Esophagus muscularis mucosa (tissue), 4 donors: ENCODE measurements around the gene ERGIC1. TPM values are rescaled to one million over a fixed set of nuclear protein-coding genes. Genes with fewer than 3 reads are reported as not detected.
"Not testable (repeated sequence)": the region's sequence is repeated elsewhere in the genome, so short reads cannot be mapped to it uniquely, and the experiment has no call there.

Source experiments
- DNase-seq: peaks from one replicate; pipeline ENCODE4 v3.0.0-alpha.2; 2017; ENCODE audit errors: extremely low spot score
- H3K27ac ChIP-seq, 4 donors: fragments of 200-600 bp; sonication (generic); replicated peaks in 1 of 4; 1 replicate in 3 of 4; 2 replicates in 1 of 4; pipeline ENCODE4 v1.5.1; 2016 to 2019; ENCODE audit warnings: mild to moderate bottlenecking in 1 of 4
- H3K27me3 ChIP-seq, 4 donors: fragments of 200-600 bp; sonication (generic); one replicate each; pipeline versions ENCODE4 v1.5.1 to v1.6.0; 2016 to 2019
- H3K36me3 ChIP-seq, 4 donors: fragments of 200-600 bp; sonication (generic); one replicate each; pipeline ENCODE4 v1.5.1; 2016 to 2019
- H3K4me1 ChIP-seq, 4 donors: fragments of 200-600 bp; sonication (generic); one replicate each; pipeline ENCODE4 v1.5.1; 2016 to 2019
- H3K4me3 ChIP-seq, 4 donors: fragments of 200-600 bp; sonication (generic); 1 replicate in 2 of 4; 2 replicates in 2 of 4; pipeline ENCODE4 v1.5.1; 2016 to 2019; ENCODE audit warnings: mild to moderate bottlenecking in 4 of 4, moderate library complexity in 1 of 4
- H3K9me3 ChIP-seq, 4 donors: fragments of 200-600 bp; sonication (generic); 1 replicate in 3 of 4; 2 replicates in 1 of 4; pipeline ENCODE4 v1.5.1; 2016 to 2019
- EP300 ChIP-seq: sonication (generic); formaldehyde crosslinking; IDR thresholded peaks from one replicate; pipeline ENCODE4 v1.6.1; 2017; ENCODE audit warnings: antibody characterized with exemption
- POLR2A ChIP-seq: fragments of 450-650 bp; IDR thresholded peaks from one replicate; pipeline ENCODE4 v1.6.1; 2017; ENCODE audit warnings: antibody characterized with exemption, moderate library complexity, mild to moderate bottlenecking, low read depth
- POLR2AphosphoS5 ChIP-seq, 2 donors: sonication (generic); formaldehyde crosslinking; IDR thresholded peaks; one replicate each; pipeline ENCODE4 v1.6.1; 2017; ENCODE audit warnings: antibody characterized with exemption in 2 of 2
- WGBS: methylation state at CpG from one replicate; pipeline ENCODE4 v1.1.5; 2018; 5-methylcytosine and 5-hydroxymethylcytosine counted together
- intact Hi-C: fragments of 100-400 bp; cut with DNase I; formaldehyde crosslinking; loops from one replicate; pipeline ENCODE4 v1.15.1; 2023
- total RNA-seq, 4 donors: library from RNA; depleted of rRNA; stranded (reverse); fragments of >200 nt; gene quantifications; one replicate each; pipeline versions ENCODE4 v1.1.0 to v1.2.1, GENCODE V29; 2016
- TF ChIP-seq, protein P1 (sequence below), 3 experiments: fragments of 200-600 bp in 2 of 3; fragments of 450-650 bp in 1 of 3; sonication (generic) in 2 of 3; IDR thresholded peaks; one replicate each; pipeline ENCODE4 v1.5.1; 2017 to 2019; ENCODE audit warnings: antibody characterized with exemption in 3 of 3, mild to moderate bottlenecking in 2 of 3, moderate library complexity in 1 of 3

Gene ERGIC1, protein sequence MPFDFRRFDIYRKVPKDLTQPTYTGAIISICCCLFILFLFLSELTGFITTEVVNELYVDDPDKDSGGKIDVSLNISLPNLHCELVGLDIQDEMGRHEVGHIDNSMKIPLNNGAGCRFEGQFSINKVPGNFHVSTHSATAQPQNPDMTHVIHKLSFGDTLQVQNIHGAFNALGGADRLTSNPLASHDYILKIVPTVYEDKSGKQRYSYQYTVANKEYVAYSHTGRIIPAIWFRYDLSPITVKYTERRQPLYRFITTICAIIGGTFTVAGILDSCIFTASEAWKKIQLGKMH
- total RNA-seq = 100 to 1,000 TPM; 105 to 161 (median 145) TPM

DNA sequence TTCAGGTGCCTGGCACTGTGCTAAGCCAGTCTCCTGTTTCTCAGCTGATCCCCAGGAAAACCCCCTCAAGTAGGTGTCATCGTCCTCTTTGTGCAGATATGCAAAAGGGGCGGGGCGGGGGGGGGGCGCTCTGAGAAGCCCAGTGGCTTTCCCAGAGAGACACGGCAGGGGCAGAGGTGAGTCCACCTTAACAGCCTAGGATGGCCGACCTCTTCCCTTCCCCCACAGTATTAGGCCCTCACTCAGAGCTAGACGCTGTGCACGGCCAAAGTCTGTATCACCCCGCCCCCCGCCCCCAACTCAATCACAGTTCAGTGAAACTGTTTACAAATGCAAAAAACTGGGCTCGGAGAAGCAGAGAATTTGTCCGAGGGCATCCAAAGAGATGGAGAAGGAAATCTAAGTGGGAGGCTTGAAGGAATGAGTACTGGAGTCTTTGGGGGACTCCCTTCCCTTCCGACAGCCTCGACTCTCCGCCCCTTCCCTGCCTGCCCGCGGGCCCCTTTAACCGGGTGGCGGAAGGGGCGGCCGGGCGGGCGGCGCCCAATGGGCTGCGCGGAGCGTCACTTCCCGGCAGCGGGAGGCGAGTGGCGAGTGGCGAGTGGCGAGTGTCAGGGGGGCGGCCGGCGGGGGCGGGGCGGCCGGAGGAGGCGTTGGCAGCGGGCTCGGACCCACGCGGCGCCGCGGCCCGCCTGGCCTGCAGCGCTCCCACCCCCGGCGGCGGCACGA, at the start of gene ERGIC1:
TSS of gene ERGIC1 (plus strand) at position 566 of the 729 bp plus-strand sequence. CDS start at position 729, 163 bp downstream.
- H3K4me1 ChIP-seq = peaks cover 28 to 50% (median 45%) of the 10 kb centered on the region in 4 donors
- TF ChIP-seq EP300 (no peak), POLR2AphosphoS5 (IDR thresholded peaks at IDR 0.05) (peak; percentile 79 to 89), POLR2A (peak; percentile 59)
- peak within 1 kb of the TSS; percentile 71 to 95 (median 86) for H3K4me3 ChIP-seq
- peak within 1 kb of the TSS; percentile 84 to 91 (median 90) for H3K27ac ChIP-seq
- no peaks in the 10 kb centered on the region for H3K27me3 ChIP-seq
- DNase-seq = no peak
- H3K36me3 ChIP-seq = peaks cover 0 to 4% (median 0%) of the 10 kb centered on the region in 4 donors
- intact Hi-C loops = loop anchor here (2.0 kb wide), 1 partner anchor 63 kb away; the partner anchor contains the start of gene DUSP1
- WGBS = 1% methylated on average over 9 of the region's 53 CpGs
- no peaks in the 10 kb centered on the region for H3K9me3 ChIP-seq

DNA sequence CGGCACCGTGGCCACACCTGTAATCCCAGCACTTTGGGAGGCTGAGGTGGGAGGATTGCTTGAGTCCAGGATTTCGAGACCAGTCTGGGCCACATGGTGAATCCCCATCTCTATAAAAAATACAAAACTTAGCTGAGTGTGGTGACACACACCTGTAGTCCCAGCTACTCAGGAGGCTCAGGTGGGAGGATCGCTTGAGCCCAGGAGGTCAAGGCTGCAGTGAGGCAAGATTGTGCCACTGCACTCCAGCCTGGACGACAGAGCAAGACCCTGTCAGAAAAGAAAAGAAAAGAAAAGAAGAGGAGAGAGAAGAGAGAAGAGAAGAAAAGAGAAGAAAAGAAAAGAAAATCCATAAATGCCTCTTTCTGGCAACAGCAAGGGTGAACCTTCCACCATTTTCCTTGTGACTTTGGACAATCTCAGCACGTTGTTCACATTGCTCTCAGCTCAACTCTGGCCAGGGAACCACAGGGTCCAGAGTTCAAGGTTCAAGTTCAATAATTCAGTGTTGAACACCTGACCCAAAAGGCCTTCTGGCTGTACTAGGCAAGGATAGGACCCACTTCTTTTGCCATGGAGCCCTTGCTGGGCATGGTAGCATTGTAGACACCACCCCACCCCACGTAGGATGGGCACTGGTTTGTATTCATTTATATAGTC, 48.5 kb upstream of the ERGIC1 start:
- no peak for TF ChIP-seq POLR2AphosphoS5 (IDR thresholded peaks at IDR 0.05)
- TF ChIP-seq, protein P1, sequence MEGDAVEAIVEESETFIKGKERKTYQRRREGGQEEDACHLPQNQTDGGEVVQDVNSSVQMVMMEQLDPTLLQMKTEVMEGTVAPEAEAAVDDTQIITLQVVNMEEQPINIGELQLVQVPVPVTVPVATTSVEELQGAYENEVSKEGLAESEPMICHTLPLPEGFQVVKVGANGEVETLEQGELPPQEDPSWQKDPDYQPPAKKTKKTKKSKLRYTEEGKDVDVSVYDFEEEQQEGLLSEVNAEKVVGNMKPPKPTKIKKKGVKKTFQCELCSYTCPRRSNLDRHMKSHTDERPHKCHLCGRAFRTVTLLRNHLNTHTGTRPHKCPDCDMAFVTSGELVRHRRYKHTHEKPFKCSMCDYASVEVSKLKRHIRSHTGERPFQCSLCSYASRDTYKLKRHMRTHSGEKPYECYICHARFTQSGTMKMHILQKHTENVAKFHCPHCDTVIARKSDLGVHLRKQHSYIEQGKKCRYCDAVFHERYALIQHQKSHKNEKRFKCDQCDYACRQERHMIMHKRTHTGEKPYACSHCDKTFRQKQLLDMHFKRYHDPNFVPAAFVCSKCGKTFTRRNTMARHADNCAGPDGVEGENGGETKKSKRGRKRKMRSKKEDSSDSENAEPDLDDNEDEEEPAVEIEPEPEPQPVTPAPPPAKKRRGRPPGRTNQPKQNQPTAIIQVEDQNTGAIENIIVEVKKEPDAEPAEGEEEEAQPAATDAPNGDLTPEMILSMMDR (IDR thresholded peaks at IDR 0.05) = no peak
- no peak for TF ChIP-seq POLR2A
- TF ChIP-seq EP300 = no peak
- H3K4me1 ChIP-seq = peaks cover 20 to 28% (median 26%) of the 10 kb centered on the region in 4 donors
- no peaks in the 10 kb centered on the region for H3K27me3 ChIP-seq
- H3K4me3 ChIP-seq = no peak overlapping the region
- 94% methylated on average over 7 of the region's 7 CpGs for WGBS
- no peaks in the 10 kb centered on the region for H3K36me3 ChIP-seq
- no peak for DNase-seq
- H3K27ac ChIP-seq = no peak overlapping the region
- H3K9me3 ChIP-seq = no peaks in the 10 kb centered on the region
- intact Hi-C loops = no loop called here

DNA sequence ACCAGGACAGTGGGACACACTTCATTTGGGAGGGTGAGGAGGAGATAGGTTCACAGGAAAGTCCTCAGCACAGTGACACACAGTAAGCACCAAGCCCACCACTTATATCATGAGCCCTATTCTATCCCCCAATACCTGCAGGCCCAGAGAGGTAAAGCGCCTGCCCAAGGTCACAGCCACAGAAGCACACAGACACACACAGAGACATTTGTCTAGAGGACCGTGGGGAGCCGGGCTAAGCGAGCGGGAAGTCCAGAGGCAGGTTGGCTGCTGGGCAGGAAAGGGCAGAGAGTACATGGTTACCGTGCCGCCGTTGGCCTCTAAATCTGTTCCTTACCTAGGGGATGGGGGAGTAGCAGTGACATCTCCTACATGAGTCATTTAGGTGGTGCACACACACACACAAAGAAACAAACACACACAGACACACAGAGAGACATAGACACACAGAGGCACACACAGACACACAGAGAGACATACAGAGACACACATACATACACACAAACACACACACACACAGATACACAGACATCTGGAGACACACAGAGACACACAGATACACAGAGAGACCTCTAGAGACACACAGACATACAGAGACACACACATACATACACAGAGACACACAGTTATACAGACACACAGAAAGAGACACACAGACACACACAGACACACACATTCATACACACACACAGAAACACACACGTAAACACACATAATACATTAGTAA, 47.2 kb upstream of the ERGIC1 start:
- intact Hi-C loops = no loop called here
- WGBS = 89% methylated on average over 8 of the region's 9 CpGs
- DNase-seq = no peak

DNA sequence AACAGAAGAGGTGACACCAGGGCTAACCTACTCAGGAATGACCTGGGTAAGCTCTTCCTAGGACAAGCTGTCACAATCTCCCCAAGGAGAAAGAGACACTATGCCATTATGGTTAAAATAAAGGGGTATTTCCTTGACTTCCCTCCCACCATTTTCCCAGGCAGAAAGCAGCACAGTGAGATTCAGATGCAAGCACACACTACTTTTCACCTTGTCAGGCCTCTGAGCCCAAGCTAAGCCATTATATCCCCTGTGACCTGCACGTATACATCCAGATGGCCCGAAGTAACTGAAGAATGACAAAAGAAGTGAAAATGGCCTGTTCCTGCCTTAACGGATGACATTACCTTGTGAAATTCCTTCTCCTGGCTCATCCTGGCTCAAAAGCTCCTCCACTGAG, 46.5 kb upstream of the ERGIC1 start:
- DNase-seq, H3K9me3 ChIP-seq, intact Hi-C loops, H3K36me3 ChIP-seq, H3K27ac ChIP-seq, H3K4me3 ChIP-seq, H3K27me3 ChIP-seq: not testable (repeated sequence)
- peaks cover 20 to 33% (median 27%) of the 10 kb centered on the region in 4 donors for H3K4me1 ChIP-seq
- WGBS = 97% methylated on average over 3 of the region's 3 CpGs

More for the DNA sequence above, 47.2 kb upstream of the ERGIC1 start:
- Histone ChIP-seq H3K27me3 (no peaks in the 10 kb centered on the region), H3K4me1 (peaks cover 20 to 33% (median 27%) of the 10 kb centered on the region in 4 donors), H3K36me3 (no peaks in the 10 kb centered on the region), H3K27ac (no peak overlapping the region), H3K4me3 (no peak overlapping the region), H3K9me3 (no peaks in the 10 kb centered on the region)
- TF ChIP-seq EP300 = no peak
- no peak for TF ChIP-seq POLR2AphosphoS5 (IDR thresholded peaks at IDR 0.05)
- TF ChIP-seq, protein P1 (IDR thresholded peaks at IDR 0.05) = no peak
- TF ChIP-seq POLR2A = no peak

DNA sequence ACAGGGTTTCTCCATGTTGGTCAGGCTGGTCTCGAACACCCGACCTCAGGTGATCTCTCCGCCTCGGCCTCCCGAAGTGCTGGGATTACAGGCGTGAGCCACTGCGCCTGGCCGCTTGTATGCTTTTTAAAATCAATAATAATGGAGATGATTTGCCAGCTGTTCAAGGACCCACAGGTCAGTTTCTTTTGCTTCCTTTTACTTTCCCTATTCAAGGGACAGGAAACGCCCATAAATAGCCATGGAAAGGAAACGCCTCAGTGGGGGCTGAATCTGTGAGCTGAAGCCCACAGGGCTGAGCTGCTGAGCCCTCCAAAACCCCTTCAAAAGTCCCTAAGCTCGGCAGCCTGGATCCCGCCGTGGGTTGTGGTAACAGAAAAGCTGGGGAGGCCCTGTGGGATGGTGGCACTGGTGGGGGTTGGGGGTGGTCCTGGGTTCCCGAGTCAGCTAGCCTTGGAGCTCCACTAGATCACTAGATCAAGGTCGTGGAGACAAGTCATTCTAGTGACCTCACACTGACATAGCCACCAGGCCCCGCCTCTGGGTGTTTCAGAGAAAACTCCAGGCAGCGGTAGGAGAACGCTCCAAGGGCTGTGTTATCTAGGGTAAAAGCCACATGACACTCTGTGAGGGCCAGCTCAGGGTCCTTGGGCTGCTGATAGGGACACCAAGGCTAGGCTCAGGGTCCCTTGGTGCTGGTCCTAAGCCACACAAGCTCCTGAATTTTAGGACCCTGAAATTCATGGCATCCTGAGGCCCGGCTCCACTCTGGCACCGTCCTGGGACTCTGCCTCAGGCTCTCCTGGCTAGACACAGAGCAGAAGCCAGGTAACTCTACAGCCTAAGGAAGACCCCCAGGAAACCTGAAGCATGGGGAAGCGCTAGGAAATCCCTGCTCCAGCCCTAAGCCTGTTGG, 45.0 kb upstream of the ERGIC1 start:
- TF ChIP-seq POLR2A (no peak), EP300 (no peak), POLR2AphosphoS5 (IDR thresholded peaks at IDR 0.05) (peak; percentile 37 to 54)
- TF ChIP-seq, protein P1 (IDR thresholded peaks at IDR 0.05) = no peak
- no peak for DNase-seq
- 66% methylated on average over 10 of the region's 21 CpGs for WGBS
- no peak overlapping the region for H3K4me3 ChIP-seq
- H3K4me1 ChIP-seq = peaks cover 27 to 39% (median 32%) of the 10 kb centered on the region in 4 donors
- intact Hi-C loops = no loop called here
- H3K36me3 ChIP-seq = no peaks in the 10 kb centered on the region
- no peaks in the 10 kb centered on the region for H3K9me3 ChIP-seq
- no peaks in the 10 kb centered on the region for H3K27me3 ChIP-seq
- peak overlapping the region; percentile 51 to 72 (median 70) for H3K27ac ChIP-seq
